KMS-11 (cell line): ENCODE data around the gene FAM168A.

Experiments used
- H2AFZ ChIP-seq: fragments of 200-600 bp; sonication (generic); 2 replicates; pipeline ENCODE4 v1.6.1; 2016; ENCODE audit warnings: antibody characterized with exemption, mixed run types, low read depth
- H3K27ac ChIP-seq: fragments of 200-600 bp; sonication (generic); 2 replicates; pipeline ENCODE4 v1.6.1; 2016; ENCODE audit warnings: mild to moderate bottlenecking, mixed run types
- H3K27me3 ChIP-seq: fragments of 200-600 bp; sonication (generic); 2 replicates; pipeline ENCODE4 v1.6.1; 2017; ENCODE audit warnings: mild to moderate bottlenecking, low read depth, mixed run types, moderate library complexity; ENCODE audit not compliant: insufficient read depth
- H3K36me3 ChIP-seq: fragments of 200-600 bp; sonication (generic); 2 replicates; pipeline ENCODE4 v1.6.1; 2017; ENCODE audit warnings: mild to moderate bottlenecking, mixed run types; ENCODE audit not compliant: insufficient read depth
- H3K4me1 ChIP-seq: fragments of 200-600 bp; sonication (generic); 2 replicates; pipeline ENCODE4 v1.6.1; 2016; ENCODE audit warnings: mild to moderate bottlenecking, low read depth, mixed run types; ENCODE audit not compliant: poor library complexity, severe bottlenecking
- H3K4me2 ChIP-seq: fragments of 200-600 bp; sonication (generic); 2 replicates; pipeline ENCODE4 v1.7.0; 2016; ENCODE audit warnings: mild to moderate bottlenecking, mixed run types
- H3K4me3 ChIP-seq: fragments of 200-600 bp; sonication (generic); IDR thresholded peaks from 2 replicates; pipeline ENCODE4 v1.6.1; 2017; ENCODE audit warnings: low read depth, low read length, mixed read lengths; ENCODE audit not compliant: insufficient read depth
- H3K79me2 ChIP-seq: fragments of 200-600 bp; sonication (generic); 2 replicates; pipeline ENCODE4 v1.6.1; 2016; ENCODE audit warnings: low read depth, mixed run types; ENCODE audit not compliant: insufficient read depth
- H3K9ac ChIP-seq: fragments of 200-600 bp; sonication (generic); 2 replicates; pipeline ENCODE4 v1.6.1; 2016; ENCODE audit warnings: mild to moderate bottlenecking, mixed run types
- H4K20me1 ChIP-seq: fragments of 200-600 bp; sonication (generic); 2 replicates; pipeline ENCODE4 v1.6.1; 2016; ENCODE audit warnings: mild to moderate bottlenecking, mixed run types; ENCODE audit not compliant: insufficient read depth
- CTCF ChIP-seq: fragments of 200-600 bp; sonication (generic); conservative IDR thresholded peaks from 2 replicates; pipeline ENCODE4 v1.6.1; 2017; ENCODE audit warnings: low read depth, mild to moderate bottlenecking, antibody characterized with exemption, low read length, moderate library complexity, mixed read lengths

The FAM168A gene

GRCh38 chr11:73566977-73567755 is 30.7 kb downstream of the FAM168A start:
- no peaks in the 10 kb centered on the region for H3K79me2 ChIP-seq

GRCh38 chr11:73566422-73566821 is 31.5 kb downstream of the FAM168A start:
- Histone ChIP-seq H3K4me2 (no peak overlapping the region), H4K20me1 (no peaks in the 10 kb centered on the region), H3K4me1 (no peaks in the 10 kb centered on the region), H3K36me3 (no peaks in the 10 kb centered on the region), H2AFZ (no peak overlapping the region), H3K27ac (no peak overlapping the region), H3K79me2 (no peaks in the 10 kb centered on the region), H3K9ac (no peak overlapping the region), H3K27me3 (no peaks in the 10 kb centered on the region), H3K4me3 (no peak overlapping the region)
- TF ChIP-seq CTCF = no peak

More at GRCh38 chr11:73566977-73567755, 30.7 kb downstream of the FAM168A start:
- TF ChIP-seq CTCF = no peak
- no peak overlapping the region for H3K4me3 ChIP-seq
- no peak overlapping the region for H3K27ac ChIP-seq
- no peaks in the 10 kb centered on the region for H3K4me1 ChIP-seq
- no peaks in the 10 kb centered on the region for H4K20me1 ChIP-seq
- no peaks in the 10 kb centered on the region for H3K36me3 ChIP-seq
- no peak overlapping the region for H2AFZ ChIP-seq
- no peak overlapping the region for H3K9ac ChIP-seq
- H3K4me2 ChIP-seq = no peak overlapping the region
- no peaks in the 10 kb centered on the region for H3K27me3 ChIP-seq

- H3K4me2 ChIP-seq = no peak overlapping the region
- no peaks in the 10 kb centered on the region for H3K36me3 ChIP-seq
- H3K9ac ChIP-seq = no peak overlapping the region
- H2AFZ ChIP-seq = no peak overlapping the region
- no peak overlapping the region for H3K4me3 ChIP-seq
- H3K4me1 ChIP-seq = no peaks in the 10 kb centered on the region
- H3K27ac ChIP-seq = no peak overlapping the region
- H4K20me1 ChIP-seq = no peaks in the 10 kb centered on the region
- H3K27me3 ChIP-seq = no peaks in the 10 kb centered on the region
- no peak for TF ChIP-seq CTCF
- no peaks in the 10 kb centered on the region for H3K79me2 ChIP-seq
Observed at GRCh38 chr11:73565804-73566203, 32.1 kb downstream of the FAM168A start.

- H4K20me1 ChIP-seq = no peaks in the 10 kb centered on the region
- H3K4me3 ChIP-seq = no peak overlapping the region
- no peak overlapping the region for H2AFZ ChIP-seq
- no peaks in the 10 kb centered on the region for H3K79me2 ChIP-seq
- no peaks in the 10 kb centered on the region for H3K36me3 ChIP-seq
- no peak overlapping the region for H3K9ac ChIP-seq
- H3K4me2 ChIP-seq = no peak overlapping the region
- no peaks in the 10 kb centered on the region for H3K27me3 ChIP-seq
- no peaks in the 10 kb centered on the region for H3K4me1 ChIP-seq
- no peak overlapping the region for H3K27ac ChIP-seq
- no peak for TF ChIP-seq CTCF
Observed at GRCh38 chr11:73564903-73565302, 33.0 kb downstream of the FAM168A start.
